HG02943 (cell line): ENCODE results near the gene ADCY9.
"Not testable (repeated sequence)": the region's sequence is repeated elsewhere in the genome, so short reads cannot be mapped to it uniquely, and the experiment has no call there.

Source experiments
- ATAC-seq: cut with Tn5 transposase; IDR thresholded peaks from one replicate; pipeline ENCODE4 v1.9.1; 2021; ENCODE audit warnings: mild to moderate bottlenecking, low read depth, moderate library complexity; ENCODE audit not compliant: unreplicated experiment

ADCY9 gene

DNA sequence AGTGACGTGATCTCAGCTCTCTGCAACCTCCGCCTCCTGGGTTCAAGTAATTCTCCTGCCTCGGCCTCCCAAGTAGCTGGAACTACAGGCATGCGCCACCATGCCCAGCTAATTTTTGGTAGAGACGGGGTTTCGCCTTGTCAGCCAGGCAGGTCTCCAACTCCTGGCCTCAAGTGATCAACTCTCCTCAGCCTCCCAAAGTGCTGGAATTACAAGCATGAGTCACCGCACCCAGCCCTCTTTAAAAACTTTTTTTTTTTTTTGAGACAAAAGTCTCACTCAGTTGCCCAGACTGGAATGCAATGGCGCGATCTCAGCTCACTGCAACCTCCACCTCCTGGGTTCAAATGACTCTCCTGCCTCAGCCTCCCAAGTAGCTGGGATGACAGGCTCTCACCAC is 43.1 kb downstream of the ADCY9 start:
- not testable (repeated sequence) for ATAC-seq

DNA sequence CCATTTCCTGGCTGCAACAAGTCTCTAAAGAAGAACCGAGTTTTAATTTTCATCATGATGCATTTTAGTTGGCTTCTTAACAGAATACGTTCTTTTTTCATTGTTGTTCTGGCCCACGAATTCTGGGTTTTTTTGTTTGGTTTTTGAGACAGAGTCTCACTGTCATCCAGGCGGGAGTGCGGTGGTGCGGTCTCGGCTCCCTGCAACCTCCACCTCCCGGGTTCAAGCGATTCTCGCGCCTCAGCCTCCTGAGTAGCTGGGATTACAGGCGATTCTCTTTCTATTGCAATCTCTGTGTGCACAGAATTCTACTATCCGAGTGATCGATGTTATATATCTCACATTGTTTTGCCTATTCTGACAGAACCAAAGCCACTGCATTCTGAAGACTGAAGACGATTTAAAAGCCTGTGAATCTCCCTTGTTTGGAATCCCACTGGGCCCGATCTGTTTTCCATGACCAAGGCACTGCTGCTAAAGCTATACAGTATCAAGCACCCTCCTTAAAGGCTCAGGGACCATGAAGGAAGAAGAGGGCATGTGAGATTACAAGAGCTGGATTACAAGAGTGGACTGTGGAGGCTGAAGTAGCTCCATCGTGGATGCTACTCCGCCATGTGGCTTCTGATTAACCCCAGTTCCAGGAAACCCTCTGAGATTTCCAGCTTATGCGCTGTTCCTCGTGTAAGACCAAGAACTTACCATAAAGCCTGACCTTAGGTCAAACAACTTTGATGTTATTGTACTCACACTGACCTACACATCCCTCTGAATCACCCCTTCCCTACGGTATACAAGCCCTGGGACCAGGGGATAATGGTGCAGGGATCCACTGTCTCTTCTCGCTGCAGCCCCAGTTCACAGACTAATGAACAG is 44.3 kb downstream of the ADCY9 start:
- no peak for ATAC-seq

DNA sequence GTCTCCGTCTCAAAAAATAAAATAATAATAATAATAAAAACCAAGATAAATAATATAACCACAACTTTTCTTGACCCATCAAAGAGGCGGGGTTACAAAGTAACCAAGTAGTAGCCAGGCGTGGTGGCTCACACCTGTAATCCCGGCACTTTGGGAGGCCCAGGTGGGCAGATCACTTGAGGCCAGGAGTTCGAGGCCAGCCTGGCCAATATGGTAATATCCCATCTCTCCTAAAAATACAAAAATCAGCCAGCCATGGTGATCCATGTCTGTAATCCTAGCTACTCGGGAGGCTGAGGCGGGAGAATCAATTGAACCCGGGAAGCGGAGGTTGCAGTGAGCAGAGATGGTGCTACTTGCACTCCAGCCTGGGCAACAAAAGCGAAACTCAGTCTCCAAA is 45.3 kb downstream of the ADCY9 start:
- no peak for ATAC-seq

DNA sequence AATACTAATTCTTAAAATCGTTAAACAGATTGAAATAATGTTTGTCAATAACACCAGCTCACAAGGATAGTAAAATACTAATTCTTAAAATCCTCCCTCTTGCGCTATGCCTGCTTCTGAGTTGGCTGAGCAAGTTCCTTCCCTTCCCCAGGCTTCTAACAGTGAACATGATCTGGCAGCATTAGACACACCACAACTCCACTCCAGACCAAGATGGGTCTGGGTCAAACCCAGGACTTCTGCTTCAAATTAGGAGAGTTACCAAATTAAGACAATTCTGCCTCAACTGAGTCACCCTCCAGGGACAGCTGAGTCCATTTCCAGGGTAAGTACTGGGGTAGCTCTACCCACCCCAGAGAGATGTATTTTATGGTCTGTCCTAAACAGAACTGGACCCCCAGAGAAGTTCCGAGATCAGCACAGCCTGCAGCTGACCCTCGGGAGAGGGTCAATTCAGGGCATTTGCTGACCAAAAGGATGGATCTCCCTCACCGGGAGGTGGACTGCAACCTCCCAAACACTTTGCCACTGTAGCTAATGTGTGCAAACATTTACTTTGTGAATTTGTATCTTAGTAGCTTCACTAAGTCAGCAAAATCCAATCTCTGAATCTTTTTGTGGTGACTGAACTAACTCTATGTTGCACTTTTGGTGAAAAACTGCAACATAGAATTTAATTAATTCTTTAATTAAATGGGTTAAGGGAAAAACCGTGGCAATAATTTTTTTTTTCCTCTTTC is 48.8 kb downstream of the ADCY9 start:
- ATAC-seq: no peak

DNA sequence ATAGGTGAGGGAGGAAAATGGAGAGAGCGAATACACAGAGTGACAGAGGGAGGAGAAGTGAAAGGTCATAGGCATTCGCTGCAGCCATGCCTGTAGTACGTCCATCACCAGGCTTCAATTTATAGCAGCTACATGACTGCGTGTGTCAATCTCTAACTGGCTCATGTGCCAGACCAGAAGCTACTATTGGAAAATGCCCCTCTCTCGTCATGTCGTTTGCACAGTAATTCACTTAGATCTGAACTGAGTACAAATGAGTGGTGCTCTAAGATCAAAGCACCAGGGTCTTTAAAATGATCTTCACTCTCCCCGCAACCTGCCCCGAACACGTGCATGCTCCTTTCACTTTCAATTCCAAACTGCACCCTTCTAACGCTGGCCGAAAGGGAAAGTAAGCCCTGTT is 51.3 kb downstream of the ADCY9 start:
- ATAC-seq: no peak

DNA sequence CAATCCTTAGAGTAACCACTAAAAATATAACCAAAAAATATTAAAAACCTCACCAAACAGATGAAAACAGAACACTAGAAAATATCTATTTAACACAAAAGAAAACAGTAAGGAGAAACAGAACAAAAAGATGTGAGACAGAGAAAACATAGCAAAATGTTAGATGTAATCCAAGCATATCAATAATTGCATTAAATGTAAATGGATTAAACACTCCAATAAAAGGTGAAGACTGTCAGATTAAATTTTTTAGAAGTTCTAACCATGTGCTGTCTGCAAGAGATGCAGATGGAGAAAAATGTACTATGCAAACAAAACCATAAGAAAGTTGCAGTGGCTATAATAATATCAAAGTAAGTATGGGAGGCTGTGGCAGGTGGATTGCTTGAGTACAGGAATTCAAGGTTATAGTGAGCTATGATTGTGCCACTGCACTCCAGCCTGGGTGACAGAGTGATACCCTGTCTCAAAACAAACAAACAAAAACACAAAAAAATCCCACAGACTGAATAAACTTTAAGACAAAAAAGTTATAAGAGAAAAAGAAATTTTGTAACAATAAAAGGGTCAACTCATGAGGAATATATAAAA is 53.9 kb downstream of the ADCY9 start:
- ATAC-seq: no peak

DNA sequence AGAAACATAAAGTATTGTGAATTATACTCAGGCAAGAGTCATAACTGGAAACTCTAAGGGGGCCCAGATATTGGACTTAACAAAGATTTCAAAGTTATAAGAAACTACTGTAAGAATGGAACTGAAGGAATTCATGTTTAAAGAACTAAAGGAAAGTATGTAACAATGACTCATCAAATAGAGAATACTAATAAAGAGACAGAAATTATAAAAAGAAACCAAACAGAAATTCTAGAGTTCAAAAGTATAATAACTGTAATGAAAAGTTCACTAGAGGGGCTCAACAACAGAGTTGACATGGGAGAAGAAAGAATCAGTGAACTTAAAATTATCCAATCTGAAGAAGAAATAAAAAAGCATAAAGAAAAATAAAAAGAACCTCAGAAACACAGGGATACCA is 55.4 kb downstream of the ADCY9 start:
- no peak for ATAC-seq

DNA sequence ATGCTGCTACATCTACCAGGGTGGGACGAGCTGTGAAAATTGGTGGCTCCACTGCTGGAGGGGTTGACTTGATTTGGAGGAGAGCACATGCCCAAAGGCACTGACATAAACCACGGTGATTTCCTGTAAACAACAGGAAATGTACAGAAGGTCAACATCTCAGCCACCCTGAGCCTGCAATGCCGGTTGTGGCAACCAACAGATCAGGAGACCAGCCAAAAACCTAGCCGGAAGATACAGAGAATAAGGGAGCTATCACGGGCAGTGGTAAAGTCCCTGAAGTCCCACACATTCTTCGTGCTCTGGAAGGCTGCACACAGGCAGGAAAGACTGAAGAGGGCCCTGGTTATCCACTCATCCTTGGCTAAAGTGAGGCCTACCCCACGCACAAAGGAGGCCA is 56.2 kb downstream of the ADCY9 start:
- ATAC-seq: no peak

DNA sequence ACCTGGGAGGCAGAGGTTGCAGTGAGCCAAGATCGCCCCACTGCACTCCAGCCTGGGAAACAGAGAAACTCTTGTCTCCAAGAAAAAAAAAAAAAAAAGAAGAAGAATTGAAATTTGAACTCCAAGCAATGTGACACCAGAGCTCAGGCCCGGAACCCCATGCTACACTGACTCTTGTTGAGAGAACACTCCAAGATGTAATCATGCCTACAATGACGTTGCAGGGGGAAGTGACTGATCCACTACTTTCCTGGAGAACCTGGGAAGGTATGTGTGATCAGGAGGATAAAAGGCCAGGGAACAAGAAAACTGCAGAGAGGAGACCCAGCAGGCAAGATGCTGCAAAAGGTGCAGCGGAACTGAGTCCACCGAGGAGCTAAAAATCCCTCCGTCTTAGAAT is 57.9 kb downstream of the ADCY9 start:
- no peak for ATAC-seq

DNA sequence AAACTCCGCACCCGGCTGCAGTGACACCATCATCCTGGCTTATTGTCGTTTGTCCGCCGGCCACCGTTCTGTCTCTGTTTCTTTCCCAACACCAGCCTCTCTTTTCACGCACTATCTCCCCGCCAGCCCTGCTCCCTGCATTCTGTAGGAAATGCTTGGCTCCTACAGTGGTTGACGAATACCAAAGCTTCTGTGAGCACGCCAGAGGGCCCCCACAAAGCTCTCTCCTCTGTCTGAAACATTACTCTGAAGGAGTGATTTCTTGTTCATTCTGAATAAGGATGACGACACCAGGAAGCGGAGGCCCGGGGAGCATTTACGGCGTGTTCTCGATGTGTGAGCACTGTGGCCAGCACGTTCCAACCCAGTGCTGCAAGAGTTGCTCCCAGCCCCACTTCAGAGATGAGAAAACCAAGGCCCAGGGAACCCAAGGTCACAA is 58.8 kb downstream of the ADCY9 start:
- ATAC-seq: no peak

DNA sequence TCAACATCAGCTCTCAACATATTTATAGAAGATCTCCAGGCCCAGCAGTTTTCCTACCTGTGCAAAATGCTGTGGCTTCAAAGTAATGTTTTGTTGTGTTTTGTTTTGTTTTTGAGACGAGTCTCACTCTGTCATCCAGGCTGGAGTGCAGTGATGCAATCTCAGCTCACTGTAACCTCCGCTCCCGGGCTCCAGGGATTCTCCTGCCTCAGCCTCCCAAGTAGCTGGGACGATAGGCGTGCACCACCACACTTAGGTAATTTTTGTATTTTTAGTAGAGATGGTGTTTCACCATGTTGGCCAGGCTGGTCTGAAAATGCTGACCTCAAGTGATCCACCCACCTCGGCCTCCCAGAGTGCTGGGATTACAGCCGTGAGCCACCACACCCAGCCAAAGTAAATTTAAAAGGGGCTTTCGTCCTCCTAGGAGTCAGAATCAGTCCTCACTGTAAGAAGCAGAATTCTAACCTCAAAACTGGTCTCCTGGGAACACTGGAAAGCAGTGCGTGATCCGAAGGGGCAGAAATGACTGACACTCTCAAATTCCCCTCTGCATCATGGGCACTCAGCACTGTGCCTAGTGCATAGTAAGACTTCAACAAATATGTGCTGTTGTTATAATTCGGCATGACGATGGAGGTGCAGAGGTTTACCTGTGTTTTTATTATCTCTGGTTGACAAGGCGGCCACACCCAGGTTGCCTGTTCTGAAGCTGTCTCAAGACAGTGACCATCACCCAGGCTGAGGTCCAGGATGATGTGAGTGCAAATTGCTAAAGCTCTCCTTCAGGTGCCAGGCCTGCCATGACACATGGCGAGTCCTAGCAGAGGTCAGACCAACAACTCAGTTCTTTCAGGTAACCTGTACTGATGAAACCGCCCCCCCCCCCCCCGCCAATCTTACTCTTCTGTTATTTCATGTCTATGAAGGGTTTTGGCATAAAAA is 59.8 kb downstream of the ADCY9 start:
- no peak for ATAC-seq

DNA sequence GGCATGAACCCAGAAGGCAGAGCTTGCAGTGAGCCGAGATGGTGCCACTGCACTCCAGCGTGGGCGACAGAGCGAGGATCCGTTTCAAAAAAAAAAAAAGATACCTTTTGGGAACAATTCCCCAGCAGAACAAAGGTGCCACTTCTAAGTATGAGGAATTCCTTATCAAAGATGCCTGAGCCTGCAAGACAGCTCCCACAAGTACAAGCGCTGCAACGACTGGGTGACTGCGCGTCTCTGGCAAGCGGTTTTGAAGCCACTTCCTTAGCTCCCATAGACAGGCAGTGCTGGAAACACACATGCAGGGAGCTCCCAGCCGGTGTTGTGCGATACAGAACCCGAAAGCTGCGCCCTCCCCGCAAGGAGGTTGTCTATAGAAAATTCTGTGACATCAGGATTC is 60.5 kb downstream of the ADCY9 start:
- no peak for ATAC-seq

DNA sequence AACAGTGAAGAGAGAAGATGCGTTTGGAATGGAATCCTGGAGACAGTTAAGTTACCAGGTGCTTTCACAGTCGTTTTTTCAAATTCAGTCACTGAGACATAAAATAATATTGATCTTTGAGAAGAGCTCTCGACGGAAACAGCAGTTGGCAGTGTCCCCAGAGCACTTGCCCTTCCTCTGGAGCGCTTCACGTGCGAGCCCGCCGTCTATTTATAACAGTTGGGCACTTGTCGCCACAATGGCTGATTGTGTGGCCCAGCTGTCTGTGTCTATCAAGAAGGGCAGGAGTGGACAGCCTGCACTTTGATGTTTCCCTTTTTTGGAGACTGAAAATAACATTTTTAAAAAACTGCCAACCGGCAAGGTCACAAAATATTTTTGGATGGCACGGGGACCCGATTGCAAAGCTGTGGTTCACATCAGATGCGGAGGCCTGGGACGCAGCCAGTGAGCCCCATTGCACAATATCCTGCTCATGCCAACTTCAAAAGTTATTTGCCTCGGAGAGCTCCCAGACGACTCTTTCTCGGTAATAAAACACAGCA is 62.9 kb downstream of the ADCY9 start:
- ATAC-seq: no peak

DNA sequence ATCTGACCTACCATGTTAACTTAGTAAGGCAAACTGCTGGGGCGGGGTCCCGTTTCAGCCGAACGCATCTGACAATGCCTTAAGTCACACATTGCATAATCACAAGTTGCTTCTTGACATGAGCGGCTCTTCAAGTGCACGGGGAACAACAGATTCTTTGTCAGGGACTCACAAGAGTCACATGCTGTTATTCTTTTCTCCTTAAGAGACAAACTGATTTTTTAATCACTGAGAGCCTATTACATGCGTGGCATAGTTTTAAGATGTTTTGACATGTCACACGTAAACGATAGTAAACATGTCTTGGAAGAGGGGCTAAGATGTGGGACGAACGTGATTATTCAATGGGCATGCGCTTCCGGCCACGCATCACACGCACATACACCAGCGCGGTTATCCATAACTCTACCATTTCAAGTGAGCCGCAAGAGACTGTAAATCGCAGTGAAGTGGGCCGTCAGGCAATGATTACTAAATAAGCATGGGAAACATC is 63.4 kb downstream of the ADCY9 start:
- no peak for ATAC-seq

DNA sequence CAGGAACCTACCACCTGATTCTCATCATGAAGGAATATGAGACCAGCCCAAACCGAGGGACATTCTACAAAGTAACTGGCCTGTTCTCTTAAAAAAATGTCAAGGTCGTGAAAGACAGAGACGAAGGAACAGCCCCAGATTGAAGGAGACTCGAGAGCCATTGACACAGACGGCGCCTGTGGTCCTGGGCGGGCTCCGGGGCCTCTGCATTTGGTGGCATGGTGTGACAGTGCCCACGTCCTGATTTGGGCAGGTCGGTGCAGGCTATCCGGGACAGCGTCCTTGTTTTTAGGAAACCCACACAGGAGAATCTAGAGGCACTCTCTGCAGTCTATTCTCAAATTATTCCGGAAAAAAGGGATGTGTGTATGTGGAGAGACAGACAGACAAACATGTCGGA is 64.1 kb downstream of the ADCY9 start:
- no peak for ATAC-seq

DNA sequence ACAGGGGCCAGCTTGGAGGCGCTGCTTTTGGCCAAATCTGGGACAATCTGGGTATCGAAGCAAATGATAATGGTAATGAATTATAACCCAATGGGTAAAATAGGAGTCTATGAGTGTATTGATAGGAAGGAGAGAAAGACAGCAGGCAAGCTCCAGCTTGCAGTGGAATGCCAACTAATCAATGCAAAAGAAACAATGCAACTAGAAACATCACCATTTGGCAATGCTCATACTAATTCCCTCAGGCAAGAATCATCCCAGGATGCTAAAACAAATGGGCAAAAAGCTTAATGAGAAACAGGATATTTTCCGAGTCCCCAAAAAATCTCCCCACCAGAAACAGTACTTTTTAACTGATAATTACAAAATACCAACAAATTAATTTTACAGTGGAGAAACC is 64.7 kb downstream of the ADCY9 start:
- ATAC-seq: no peak

DNA sequence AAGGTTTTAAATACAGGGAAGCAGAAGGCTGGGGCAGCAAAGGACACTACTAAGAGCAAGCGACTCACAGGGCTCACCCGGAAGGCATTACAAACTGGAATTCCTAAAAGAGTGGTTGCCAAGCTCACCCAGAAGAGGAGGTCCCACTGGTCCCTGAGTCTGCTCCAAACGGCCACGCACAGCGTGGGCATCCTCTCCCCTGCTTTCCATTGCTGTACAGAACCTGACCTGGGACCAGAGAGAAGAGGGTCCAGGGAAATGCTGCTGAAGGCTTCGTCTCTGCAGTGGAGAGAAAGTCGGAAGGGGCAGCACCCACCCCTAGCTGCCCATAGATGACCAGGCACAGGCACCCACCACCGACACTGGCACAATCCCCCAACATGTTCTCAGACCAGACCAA is 67.2 kb downstream of the ADCY9 start:
- no peak for ATAC-seq

DNA sequence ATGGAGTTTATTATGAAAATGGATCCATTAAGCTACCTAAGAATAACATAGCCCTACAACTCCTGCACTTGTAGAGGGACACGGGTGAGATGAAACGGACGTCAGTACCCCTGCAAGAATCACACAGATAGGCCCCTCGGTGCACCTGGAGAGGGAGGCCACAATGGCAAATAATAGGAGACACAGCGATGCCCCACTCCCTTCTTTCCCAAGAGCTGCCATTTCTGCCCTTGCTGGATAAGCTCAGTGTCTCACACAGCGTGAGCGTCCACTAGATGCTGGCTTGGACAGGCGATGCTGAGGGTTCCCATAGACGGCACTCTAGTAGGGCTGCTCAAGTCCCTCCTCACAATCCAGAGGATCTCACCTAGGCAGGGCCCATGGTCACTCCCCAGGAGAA is 67.8 kb downstream of the ADCY9 start:
- no peak for ATAC-seq

DNA sequence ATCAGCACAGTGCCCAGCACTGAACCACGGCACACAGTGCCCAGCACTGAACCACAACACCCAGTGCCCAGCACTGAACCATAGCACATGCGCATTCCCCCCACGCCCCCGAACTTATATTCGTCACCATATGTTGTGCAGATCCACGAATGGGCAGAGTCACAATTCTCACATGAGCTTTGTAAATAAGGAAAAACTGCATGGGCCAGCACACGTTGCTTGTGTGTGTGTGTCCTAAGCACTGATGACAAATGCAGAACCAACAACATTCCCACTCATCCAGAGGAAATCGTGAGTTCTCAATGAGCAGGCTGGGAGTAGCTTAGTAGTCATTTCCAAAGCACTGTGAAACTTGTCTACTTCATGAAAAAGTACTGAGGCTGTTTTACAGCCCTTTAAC is 70.0 kb downstream of the ADCY9 start:
- ATAC-seq: no peak

DNA sequence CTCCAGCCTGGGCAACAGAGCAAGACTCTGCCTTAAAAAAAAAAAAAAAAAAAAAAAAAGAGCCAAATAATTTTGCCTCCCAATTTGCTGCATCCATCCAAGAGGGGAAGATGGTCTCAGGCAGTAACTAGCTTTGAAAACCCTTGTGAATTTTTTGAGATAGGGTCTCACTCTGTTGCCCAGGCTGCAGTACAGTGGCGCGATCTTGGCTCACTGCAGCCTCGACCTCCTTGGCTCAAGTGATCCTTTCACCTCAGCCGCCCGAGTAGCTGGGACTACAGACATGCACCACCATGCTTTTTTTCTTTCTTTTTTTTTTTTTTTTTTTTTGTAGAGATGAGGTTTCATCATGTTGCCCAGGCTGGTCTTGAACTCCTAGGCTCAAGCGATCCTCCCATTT is 70.7 kb downstream of the ADCY9 start:
- not testable (repeated sequence) for ATAC-seq
